ENCODE results near the gene NFATC1.

Gene NFATC1

DNA sequence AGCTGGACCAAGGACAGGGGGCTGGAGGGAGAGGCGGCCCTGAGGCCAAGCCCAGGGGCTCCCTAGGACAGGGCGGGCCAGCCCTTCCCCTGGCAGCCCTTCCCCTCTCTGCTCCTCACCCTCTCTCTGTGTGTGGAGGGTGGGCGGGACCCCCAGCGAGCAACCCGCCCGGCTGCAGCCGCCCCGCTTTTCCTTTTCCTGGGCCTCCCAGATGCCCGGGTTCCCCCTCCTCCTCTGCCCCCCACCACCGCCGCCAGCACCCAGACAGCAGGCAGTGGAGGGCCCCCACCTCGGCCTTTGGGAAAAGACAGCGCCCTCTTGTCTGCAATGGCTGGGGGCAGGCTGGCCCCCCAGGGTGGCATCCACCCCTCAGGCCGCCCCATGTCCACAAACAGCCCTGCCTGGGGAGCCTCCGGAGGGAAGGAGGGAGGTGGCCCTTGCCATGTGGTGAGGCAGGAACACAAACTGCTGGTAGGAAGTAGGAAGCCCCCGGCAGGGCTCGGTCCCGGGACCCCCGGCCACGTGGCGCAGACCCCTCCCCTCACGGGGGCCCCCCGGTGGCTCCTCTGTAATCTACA lies 148.7 kb downstream of the NFATC1 start:
- no peaks in the 10 kb centered on the region for H3K36me3 ChIP-seq (ENCODE audit: control insufficient read depth, low read length)
- H3K4me3 ChIP-seq (ENCODE audit: low read length): no peak overlapping the region
- no peaks in the 10 kb centered on the region for H3K9me2 ChIP-seq (replicated peaks; ENCODE audit: control insufficient read depth, low read length)
- no peak for TF ChIP-seq EZH2phosphoT487 (IDR thresholded peaks at IDR 0.05; ENCODE audit: borderline replicate concordance, low read length)
- TF ChIP-seq, protein P1, sequence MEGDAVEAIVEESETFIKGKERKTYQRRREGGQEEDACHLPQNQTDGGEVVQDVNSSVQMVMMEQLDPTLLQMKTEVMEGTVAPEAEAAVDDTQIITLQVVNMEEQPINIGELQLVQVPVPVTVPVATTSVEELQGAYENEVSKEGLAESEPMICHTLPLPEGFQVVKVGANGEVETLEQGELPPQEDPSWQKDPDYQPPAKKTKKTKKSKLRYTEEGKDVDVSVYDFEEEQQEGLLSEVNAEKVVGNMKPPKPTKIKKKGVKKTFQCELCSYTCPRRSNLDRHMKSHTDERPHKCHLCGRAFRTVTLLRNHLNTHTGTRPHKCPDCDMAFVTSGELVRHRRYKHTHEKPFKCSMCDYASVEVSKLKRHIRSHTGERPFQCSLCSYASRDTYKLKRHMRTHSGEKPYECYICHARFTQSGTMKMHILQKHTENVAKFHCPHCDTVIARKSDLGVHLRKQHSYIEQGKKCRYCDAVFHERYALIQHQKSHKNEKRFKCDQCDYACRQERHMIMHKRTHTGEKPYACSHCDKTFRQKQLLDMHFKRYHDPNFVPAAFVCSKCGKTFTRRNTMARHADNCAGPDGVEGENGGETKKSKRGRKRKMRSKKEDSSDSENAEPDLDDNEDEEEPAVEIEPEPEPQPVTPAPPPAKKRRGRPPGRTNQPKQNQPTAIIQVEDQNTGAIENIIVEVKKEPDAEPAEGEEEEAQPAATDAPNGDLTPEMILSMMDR (IDR thresholded peaks at IDR 0.05; ENCODE audit: low read depth, low read length, poor library complexity, severe bottlenecking): no peak
- no peaks in the 10 kb centered on the region for H3K9me3 ChIP-seq (ENCODE audit: control insufficient read depth, insufficient read depth, low read length)
- H3K79me2 ChIP-seq (ENCODE audit: control insufficient read depth, low read length): no peaks in the 10 kb centered on the region
- H3K27ac ChIP-seq (ENCODE audit: low read depth, low read length): no peak overlapping the region
- H3K4me2 ChIP-seq (ENCODE audit: low read length): no peak overlapping the region
- H3K4me1 ChIP-seq (ENCODE audit: control insufficient read depth, low read length): no peaks in the 10 kb centered on the region
- H3F3A ChIP-seq (ENCODE audit: control insufficient read depth, insufficient read depth): no peaks in the 10 kb centered on the region
- H4K20me1 ChIP-seq (ENCODE audit: control insufficient read depth, insufficient read depth, low read depth, low read length): no peaks in the 10 kb centered on the region
- H3K27me3 ChIP-seq (ENCODE audit: control insufficient read depth, low read length): no peaks in the 10 kb centered on the region

DNA sequence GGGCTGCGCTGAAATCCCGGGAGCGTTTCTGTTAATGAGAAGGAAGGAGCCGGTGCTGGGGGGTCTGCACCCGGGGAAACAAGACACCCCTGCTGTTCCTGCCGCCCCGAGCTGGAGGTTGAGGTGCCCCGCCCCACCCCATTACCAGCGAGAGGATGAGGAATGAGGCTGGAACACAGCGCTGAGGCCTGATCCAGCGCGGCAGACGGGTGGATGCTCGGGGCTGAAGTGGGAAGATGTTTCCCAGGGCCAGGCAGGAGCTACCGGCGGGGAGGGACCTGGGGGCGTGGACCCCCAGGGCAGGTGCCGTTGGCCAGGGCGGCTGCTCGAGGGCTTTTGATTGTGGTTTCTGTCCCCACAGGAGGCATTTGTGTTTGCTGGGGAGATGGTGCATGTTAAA lies 149.5 kb downstream of the NFATC1 start:
- H4K20me1 ChIP-seq (ENCODE audit: control insufficient read depth, insufficient read depth, low read depth, low read length): no peaks in the 10 kb centered on the region
- H3K79me2 ChIP-seq (ENCODE audit: control insufficient read depth, low read length): no peaks in the 10 kb centered on the region
- TF ChIP-seq, protein P1 (IDR thresholded peaks at IDR 0.05; ENCODE audit: low read depth, low read length, poor library complexity, severe bottlenecking): no peak
- no peak for TF ChIP-seq EZH2phosphoT487 (IDR thresholded peaks at IDR 0.05; ENCODE audit: borderline replicate concordance, low read length)
- no peak overlapping the region for H3K4me3 ChIP-seq (ENCODE audit: low read length)
- no peaks in the 10 kb centered on the region for H3K9me3 ChIP-seq (ENCODE audit: control insufficient read depth, insufficient read depth, low read length)
- no peak overlapping the region for H3K27ac ChIP-seq (ENCODE audit: low read depth, low read length)
- H3K9me2 ChIP-seq (replicated peaks; ENCODE audit: control insufficient read depth, low read length): no peaks in the 10 kb centered on the region
- no peak overlapping the region for H3K4me2 ChIP-seq (ENCODE audit: low read length)
- H3K4me1 ChIP-seq (ENCODE audit: control insufficient read depth, low read length): no peaks in the 10 kb centered on the region
- no peaks in the 10 kb centered on the region for H3K36me3 ChIP-seq (ENCODE audit: control insufficient read depth, low read length)
- no peaks in the 10 kb centered on the region for H3K27me3 ChIP-seq (ENCODE audit: control insufficient read depth, low read length)
- H3F3A ChIP-seq (ENCODE audit: control insufficient read depth, insufficient read depth): no peaks in the 10 kb centered on the region

DNA sequence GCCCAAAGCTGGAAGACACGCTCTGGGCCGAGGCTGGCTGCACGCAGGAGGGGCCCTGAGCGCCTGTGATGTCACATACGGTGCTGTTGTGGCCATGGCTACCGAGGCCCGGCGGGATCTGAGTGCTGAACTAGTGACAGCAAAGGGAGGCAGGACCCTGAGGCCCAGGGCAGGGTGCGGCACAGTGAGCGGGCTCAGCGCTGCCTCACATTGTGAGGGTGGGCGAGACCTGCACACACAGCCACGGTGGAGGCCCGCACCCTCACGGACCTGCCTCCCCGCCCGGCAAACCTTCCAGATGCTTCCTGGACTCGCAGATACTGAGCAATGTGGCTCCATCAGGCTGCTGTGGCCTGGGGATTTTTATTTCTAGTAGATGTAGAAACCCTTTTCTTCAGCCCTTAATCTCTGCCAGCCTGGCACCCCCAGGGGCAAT lies 150.0 kb downstream of the NFATC1 start:
- no peak overlapping the region for H3K27ac ChIP-seq (ENCODE audit: low read depth, low read length)
- no peaks in the 10 kb centered on the region for H3K36me3 ChIP-seq (ENCODE audit: control insufficient read depth, low read length)
- no peaks in the 10 kb centered on the region for H4K20me1 ChIP-seq (ENCODE audit: control insufficient read depth, insufficient read depth, low read depth, low read length)
- TF ChIP-seq, protein P1 (IDR thresholded peaks at IDR 0.05; ENCODE audit: low read depth, low read length, poor library complexity, severe bottlenecking): no peak
- no peak for TF ChIP-seq EZH2phosphoT487 (IDR thresholded peaks at IDR 0.05; ENCODE audit: borderline replicate concordance, low read length)
- H3K79me2 ChIP-seq (ENCODE audit: control insufficient read depth, low read length): no peaks in the 10 kb centered on the region
- H3F3A ChIP-seq (ENCODE audit: control insufficient read depth, insufficient read depth): no peaks in the 10 kb centered on the region
- no peak overlapping the region for H3K4me3 ChIP-seq (ENCODE audit: low read length)
- H3K9me3 ChIP-seq (ENCODE audit: control insufficient read depth, insufficient read depth, low read length): no peaks in the 10 kb centered on the region
- no peaks in the 10 kb centered on the region for H3K27me3 ChIP-seq (ENCODE audit: control insufficient read depth, low read length)
- H3K4me2 ChIP-seq (ENCODE audit: low read length): no peak overlapping the region
- H3K4me1 ChIP-seq (ENCODE audit: control insufficient read depth, low read length): no peaks in the 10 kb centered on the region
- no peaks in the 10 kb centered on the region for H3K9me2 ChIP-seq (replicated peaks; ENCODE audit: control insufficient read depth, low read length)
